Right lobe of liver (tissue), 6 donors: ENCODE results near the gene ARHGAP15. TPM values are rescaled to one million over a fixed set of nuclear protein-coding genes. Genes with fewer than 3 reads are reported as not detected.

Source experiments
- ATAC-seq, 4 donors: fragments of 200-7000 bp; cut with Tn5 transposase; one replicate each; pipeline ENCODE4 v1.9.1; 2020; ENCODE audit warnings: mild to moderate bottlenecking in 4 of 4, moderate library complexity in 4 of 4
- DNase-seq, 3 donors: peaks; one replicate each; pipeline ENCODE4 v3.0.0-alpha.2; 2020
- H3K27ac ChIP-seq, 3 donors: fragments of 200-600 bp; one replicate each; pipeline ENCODE4 v1.8.0; 2022
- H3K27me3 ChIP-seq, 2 donors: fragments of 200-600 bp; one replicate each; pipeline ENCODE4 v1.8.0; 2022
- H3K36me3 ChIP-seq, 4 donors: fragments of 200-600 bp; sonication (generic) in 1 of 4; one replicate each; pipeline versions ENCODE4 v1.5.1 to v1.8.0; 2017 to 2022; ENCODE audit warnings: control low read depth in 1 of 4
- H3K4me1 ChIP-seq, 4 donors: fragments of 200-600 bp; sonication (generic) in 1 of 4; one replicate each; pipeline versions ENCODE4 v1.5.1 to v1.8.0; 2017 to 2022; ENCODE audit warnings: control low read depth in 1 of 4
- H3K4me3 ChIP-seq, 3 donors: fragments of 200-600 bp; one replicate each; pipeline ENCODE4 v1.8.0; 2022
- H3K9me3 ChIP-seq, 4 donors: fragments of 200-600 bp; sonication (generic) in 1 of 4; one replicate each; pipeline versions ENCODE4 v1.5.1 to v1.8.0; 2017 to 2022; ENCODE audit warnings: control low read depth in 1 of 4
- CTCF ChIP-seq, 4 donors: fragments of 200-600 bp in 3 of 4; fragments of 450-650 bp in 1 of 4; IDR thresholded peaks; one replicate each; pipeline versions ENCODE4 v1.5.1 to v1.8.0; 2016 to 2022; ENCODE audit warnings: antibody characterized with exemption in 4 of 4, mild to moderate bottlenecking in 2 of 4
- POLR2A ChIP-seq: fragments of 450-650 bp; IDR thresholded peaks from one replicate; pipeline ENCODE4 v1.6.1; 2017; ENCODE audit warnings: antibody characterized with exemption, mild to moderate bottlenecking
- WGBS: methylation state at CpG from one replicate; pipeline ENCODE4 v1.1.6; 2018; ENCODE audit warnings: low coverage, low lambda C conversion rate; ENCODE audit not compliant: insufficient coverage; ENCODE audit errors: missing lambda C conversion rate; 5-methylcytosine and 5-hydroxymethylcytosine counted together
- intact Hi-C, 2 donors: fragments of 100-400 bp; cut with DNase I; formaldehyde crosslinking; loops; one replicate each; pipeline versions ENCODE4 v1.11.2 to v1.14.1; 2022
- total RNA-seq, 6 experiments: library from RNA; depleted of rRNA in 2 of 6; stranded (reverse); fragments of >200 nt in 2 of 6; fragmentation: NEBNext Ultra II Directional in 3 of 6; extraction: Animal tissue kit (Norgen Biotek cat#: 25700) in 3 of 6; gene quantifications; one replicate each; pipeline versions ENCODE4 v1.1.0 to v1.2.4, GENCODE V29; 2016 to 2023
- donor health status: DM: no; HTN: yes; CAD: no.
- donor health status: DM: no; HTN: no; CAD: no.
- donor health status: DM: no; HTN: no; CAD: no.
- donor health status: DM: no; HTN: yes; CAD: no.
- donor health status: DM: no; HTN: yes; CAD: no.

ARHGAP15 gene
- total RNA-seq, 6 experiments from 2014 or later, result 3.3 to 8.2 (median 6.6) TPM

GRCh38 chr2:143758629-143759330 is 629.6 kb downstream of the ARHGAP15 start:
- H3K4me3 ChIP-seq, result no peak overlapping the region
- no peak for DNase-seq
- TF ChIP-seq CTCF (IDR thresholded peaks at IDR 0.05), result no peak
- no peak for TF ChIP-seq POLR2A
- no peaks in the 10 kb centered on the region for H3K4me1 ChIP-seq
- 72% methylated on average over 3 of the region's 3 CpGs for WGBS
- no peaks in the 10 kb centered on the region for H3K36me3 ChIP-seq
- no peak overlapping the region for H3K27ac ChIP-seq
- ATAC-seq, result no peak
- H3K27me3 ChIP-seq, result no peaks in the 10 kb centered on the region
- no peaks in the 10 kb centered on the region for H3K9me3 ChIP-seq
- intact Hi-C loops, result no loop called here

DNA sequence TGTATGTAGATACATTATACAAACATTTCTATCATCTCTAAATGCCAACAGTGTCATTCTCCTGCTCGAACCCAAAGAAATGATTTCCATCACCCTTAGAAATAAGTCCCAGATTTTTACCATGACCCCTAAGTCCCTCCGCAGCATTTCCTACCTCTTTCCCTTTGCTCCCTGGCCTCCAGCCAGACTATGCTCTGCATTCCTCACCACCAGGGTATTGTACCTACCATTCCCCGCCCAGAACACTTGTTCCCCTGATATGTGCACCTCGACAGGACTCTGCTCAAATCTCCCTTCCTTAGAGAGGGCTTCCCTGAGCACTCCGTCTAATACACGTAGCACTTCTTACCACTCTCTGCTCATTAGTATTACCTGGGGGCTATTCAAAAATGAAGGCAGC is 630.2 kb downstream of the ARHGAP15 start:
- ATAC-seq (no peak), DNase-seq (no peak)
- H3K4me1 ChIP-seq, result no peaks in the 10 kb centered on the region
- intact Hi-C loops, result no loop called here
- no peaks in the 10 kb centered on the region for H3K36me3 ChIP-seq
- no peak overlapping the region for H3K27ac ChIP-seq
- WGBS, result 50% methylated on average over 6 of the region's 6 CpGs
- TF ChIP-seq POLR2A (no peak), CTCF (IDR thresholded peaks at IDR 0.05) (no peak)
- H3K27me3 ChIP-seq, result no peaks in the 10 kb centered on the region
- no peaks in the 10 kb centered on the region for H3K9me3 ChIP-seq
- H3K4me3 ChIP-seq, result no peak overlapping the region

DNA sequence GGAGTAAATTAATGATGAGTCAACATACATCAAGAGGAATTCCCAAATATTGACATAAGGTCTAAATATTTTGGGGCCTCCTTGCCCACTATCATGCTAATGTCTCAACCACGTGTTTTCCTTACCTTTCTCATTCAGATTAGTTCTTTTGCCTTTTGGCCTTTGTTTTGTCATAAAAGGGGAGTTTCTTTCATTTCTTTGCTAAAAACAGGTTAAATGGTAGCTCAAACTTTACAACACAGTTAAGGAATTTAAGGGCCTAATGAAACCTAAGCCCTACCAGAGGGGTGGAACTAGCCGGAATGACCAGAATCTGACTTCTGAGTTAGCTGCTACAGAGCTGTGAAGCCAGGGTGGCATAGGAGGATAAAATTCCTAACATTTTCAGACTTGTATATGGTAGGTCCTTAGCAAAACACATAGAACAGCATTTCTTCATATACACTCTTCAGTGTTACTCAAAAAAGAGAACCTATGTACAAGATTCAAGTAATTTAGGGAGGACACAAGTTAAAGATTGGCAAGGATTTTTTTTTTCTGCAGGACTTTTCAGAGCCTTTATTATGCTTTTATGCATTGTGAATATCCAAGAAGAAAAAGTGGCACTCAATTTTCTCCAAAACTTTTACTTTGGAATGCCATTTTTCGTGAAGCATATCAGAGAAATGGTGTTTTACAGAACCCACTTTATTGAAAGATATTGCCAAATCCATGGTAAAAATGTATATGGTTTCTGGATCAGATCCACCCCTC is 633.1 kb downstream of the ARHGAP15 start:
- no peak for ATAC-seq
- 53% methylated on average over 3 of the region's 3 CpGs for WGBS
- Histone ChIP-seq H3K27ac (no peak overlapping the region), H3K36me3 (no peaks in the 10 kb centered on the region), H3K9me3 (no peaks in the 10 kb centered on the region), H3K27me3 (no peaks in the 10 kb centered on the region), H3K4me3 (no peak overlapping the region), H3K4me1 (no peaks in the 10 kb centered on the region)
- intact Hi-C loops, result no loop called here
- DNase-seq, result no peak
- TF ChIP-seq POLR2A, result no peak
- TF ChIP-seq CTCF (IDR thresholded peaks at IDR 0.05), result no peak

DNA sequence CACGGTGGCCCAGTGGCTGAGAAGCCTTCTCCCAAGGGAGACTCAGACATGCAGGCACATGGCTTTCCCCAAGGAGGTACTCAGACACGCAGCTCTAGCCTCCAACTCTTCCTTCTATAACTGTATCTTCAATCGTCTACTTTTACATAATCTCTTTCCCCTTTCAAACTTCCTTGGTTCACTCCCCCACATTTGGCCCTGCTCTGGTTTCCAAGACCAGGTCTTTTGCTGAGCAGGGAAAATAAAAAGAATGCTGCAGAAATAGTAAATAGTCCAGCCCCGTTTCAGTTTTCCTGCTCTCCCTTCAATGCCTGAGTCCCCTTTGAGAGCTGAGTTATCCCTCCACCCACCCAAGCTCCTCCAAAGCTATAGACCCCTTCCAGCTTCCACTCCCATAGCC is 635.0 kb downstream of the ARHGAP15 start:
- H3K27ac ChIP-seq, result no peak overlapping the region

More for the DNA sequence above, 635.0 kb downstream of the ARHGAP15 start:
- DNase-seq (no peak), ATAC-seq (no peak)
- Histone ChIP-seq H3K36me3 (no peaks in the 10 kb centered on the region), H3K27me3 (no peaks in the 10 kb centered on the region), H3K9me3 (no peaks in the 10 kb centered on the region), H3K4me3 (no peak overlapping the region), H3K4me1 (no peaks in the 10 kb centered on the region)
- intact Hi-C loops, result no loop called here
- TF ChIP-seq CTCF (IDR thresholded peaks at IDR 0.05) (no peak), POLR2A (no peak)
- WGBS, result 52% methylated on average over 4 of the region's 4 CpGs
